HG02798 (cell line): ENCODE results near the gene ZACN.

Experiments
- ATAC-seq: cut with Tn5 transposase; IDR thresholded peaks from one replicate; pipeline ENCODE4 v1.9.1; 2021; ENCODE audit warnings: mild to moderate bottlenecking; ENCODE audit not compliant: unreplicated experiment, poor library complexity

Gene ZACN

GRCh38 chr17:76125922-76126321 is 46.9 kb downstream of the ZACN start:
- ATAC-seq: no peak

GRCh38 chr17:76130473-76130872 is 51.5 kb downstream of the ZACN start:
- ATAC-seq: no peak

- ATAC-seq: no peak
These were observed 52.2 kb downstream of the ZACN start for GRCh38 chr17:76131051-76131691.

GRCh38 chr17:76131692-76132573 is 53.0 kb downstream of the ZACN start:
- no peak for ATAC-seq
